NCI-H146 (cell line): ENCODE results near the gene DRD4.
"Not testable (repeated sequence)": the region's sequence is repeated elsewhere in the genome, so short reads cannot be mapped to it uniquely, and the experiment has no call there.

Experiments used
- DNase-seq: peaks from one replicate; lab custom pipeline; 2025; lab: John Stamatoyannopoulos, UW

Gene DRD4

GRCh38 chr11:679271-680207 is 42.5 kb downstream of the DRD4 start:
- no peak for DNase-seq

DNA sequence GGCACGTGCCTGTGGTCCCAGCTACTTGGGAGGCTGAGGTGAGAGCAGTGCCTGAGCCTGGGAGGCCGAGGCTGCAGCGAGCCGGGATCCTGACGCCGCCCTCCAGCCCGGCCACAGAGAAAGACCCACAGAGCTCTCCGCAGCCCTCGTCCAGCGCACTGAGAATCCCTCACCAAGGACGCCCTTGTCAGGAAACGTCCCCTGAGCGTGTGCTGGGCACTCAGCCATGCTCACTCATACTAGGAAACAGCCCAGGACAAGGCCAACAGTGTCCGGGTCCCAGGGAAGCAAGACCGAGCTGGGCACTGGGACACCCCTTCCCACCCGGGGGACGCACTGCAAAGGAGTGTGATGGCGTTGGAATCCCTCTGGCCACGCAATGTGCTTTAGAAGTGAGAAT is 43.4 kb downstream of the DRD4 start:
- DNase-seq, result no peak

GRCh38 chr11:680970-681369 is 43.9 kb downstream of the DRD4 start:
- no peak for DNase-seq

GRCh38 chr11:686451-687243 is 49.6 kb downstream of the DRD4 start:
- DNase-seq, result no peak

- no peak for DNase-seq
These were observed 50.7 kb downstream of the DRD4 start for GRCh38 chr11:687751-688150.

DNA sequence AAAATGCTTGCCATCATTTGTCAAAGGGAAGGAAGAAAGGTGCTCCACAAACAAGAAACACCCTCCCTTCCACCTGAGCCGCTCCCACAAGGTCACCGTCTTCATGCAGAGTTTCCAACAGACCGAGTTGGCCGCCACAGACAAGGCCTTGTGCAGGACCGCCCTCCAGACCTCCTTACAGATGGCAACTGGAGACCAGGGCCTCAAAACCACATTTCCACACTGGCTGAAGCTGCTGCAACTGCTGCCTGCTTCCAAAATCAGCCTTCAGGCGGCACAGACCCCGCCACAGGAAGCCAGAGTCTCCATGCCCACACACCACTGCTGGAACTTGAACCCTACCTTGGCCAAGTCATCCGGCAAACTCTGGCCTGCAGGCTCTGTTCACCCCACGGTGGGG is 51.6 kb downstream of the DRD4 start:
- no peak for DNase-seq

DNA sequence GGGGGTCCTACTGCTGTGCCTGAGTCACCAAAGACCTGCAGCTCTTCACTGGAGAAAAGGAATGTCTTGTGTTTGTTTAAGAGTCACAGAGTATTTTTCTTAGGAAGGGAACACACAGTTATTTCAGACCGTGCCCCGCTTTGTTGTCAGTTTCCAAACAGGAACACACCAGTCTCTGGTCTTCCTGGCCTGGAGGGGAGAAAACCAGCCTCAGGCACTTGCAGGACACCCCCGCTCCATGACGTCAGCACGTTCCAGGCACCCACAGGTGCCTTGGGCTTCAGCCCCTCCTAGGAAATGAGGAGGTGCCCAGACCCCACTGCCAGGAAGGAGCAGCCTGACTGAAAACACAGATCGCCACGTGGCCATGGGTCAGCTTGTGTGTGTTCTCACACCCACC is 52.6 kb downstream of the DRD4 start:
- no peak for DNase-seq

DNA sequence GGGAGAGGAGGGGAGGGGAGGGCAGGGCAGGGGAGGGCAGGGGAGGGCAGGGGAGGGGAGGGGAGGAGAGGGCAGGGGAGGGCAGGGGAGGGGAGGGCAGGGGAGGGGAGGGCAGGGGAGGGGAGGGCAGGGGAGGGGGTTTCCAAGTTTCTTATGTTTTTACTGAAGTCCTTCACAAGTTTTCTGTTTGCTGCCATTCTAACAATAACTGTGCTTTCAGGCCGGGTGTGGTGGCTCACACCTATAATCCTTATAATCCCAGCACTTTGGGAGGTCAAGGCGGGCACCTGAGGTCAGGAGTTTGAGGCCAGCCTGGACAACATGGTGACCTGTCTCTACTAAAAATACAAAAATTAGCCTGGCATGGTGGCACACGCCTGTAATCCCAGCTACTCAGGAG is 53.2 kb downstream of the DRD4 start:
- DNase-seq, result not testable (repeated sequence)
